ENCODE results near the gene SLC26A3.
"Not testable (repeated sequence)": the region's sequence is repeated elsewhere in the genome, so short reads cannot be mapped to it uniquely, and the experiment has no call there.

SLC26A3 gene

GRCh38 chr7:107803009-107803610 is at the start of gene SLC26A3:
Gene SLC26A3, minus strand, starts transcription at chr7:107803223. Its CDS starts 8,714 bp downstream, at chr7:107794509.
- no peak for DNase-seq

GRCh38 chr7:107850643-107851042 is 47.6 kb upstream of the SLC26A3 start:
- no peak for DNase-seq

GRCh38 chr7:107850216-107850615 is 47.2 kb upstream of the SLC26A3 start:
- DNase-seq = no peak

- DNase-seq = not testable (repeated sequence)
Observed at GRCh38 chr7:107848211-107848610, 45.2 kb upstream of the SLC26A3 start.

GRCh38 chr7:107847836-107848175 is 44.8 kb upstream of the SLC26A3 start:
- DNase-seq = not testable (repeated sequence)

GRCh38 chr7:107847168-107847835 is 44.3 kb upstream of the SLC26A3 start:
- no peak for DNase-seq

- DNase-seq = no peak
Observed at GRCh38 chr7:107846324-107846723, 43.3 kb upstream of the SLC26A3 start.

GRCh38 chr7:107843184-107843583 is 40.2 kb upstream of the SLC26A3 start:
- no peak for DNase-seq

- DNase-seq = no peak
Observed at GRCh38 chr7:107842213-107842612, 39.2 kb upstream of the SLC26A3 start.

- no peak for DNase-seq
Observed at GRCh38 chr7:107838816-107839565, 36.0 kb upstream of the SLC26A3 start.

GRCh38 chr7:107838024-107838601 is 35.1 kb upstream of the SLC26A3 start:
- no peak for DNase-seq

GRCh38 chr7:107837145-107837512 is 34.1 kb upstream of the SLC26A3 start:
- DNase-seq = no peak

- DNase-seq = no peak
Observed at GRCh38 chr7:107836237-107837144, 33.5 kb upstream of the SLC26A3 start.

GRCh38 chr7:107834401-107834800 is 31.4 kb upstream of the SLC26A3 start:
- no peak for DNase-seq

- no peak for DNase-seq
Observed at GRCh38 chr7:107833684-107834106, 30.7 kb upstream of the SLC26A3 start.

GRCh38 chr7:107830420-107830819 is 27.4 kb upstream of the SLC26A3 start:
- no peak for DNase-seq

GRCh38 chr7:107828540-107828939 is 25.5 kb upstream of the SLC26A3 start:
- no peak for DNase-seq

- DNase-seq = no peak
Observed at GRCh38 chr7:107827501-107827900, 24.5 kb upstream of the SLC26A3 start.

GRCh38 chr7:107826451-107826850 is 23.4 kb upstream of the SLC26A3 start:
- DNase-seq = no peak

GRCh38 chr7:107824858-107825257 is 21.8 kb upstream of the SLC26A3 start:
- DNase-seq = no peak

- DNase-seq = no peak
Observed at GRCh38 chr7:107818622-107819021, 15.6 kb upstream of the SLC26A3 start.

- no peak for DNase-seq
Observed at GRCh38 chr7:107816011-107816566, 13.1 kb upstream of the SLC26A3 start.
